AG04450 (cell line): Measurements from ENCODE around the gene C17orf75. TPM values are rescaled to one million over a fixed set of nuclear protein-coding genes. Genes with fewer than 3 reads are reported as not detected.
"Not testable (repeated sequence)": the region's sequence is repeated elsewhere in the genome, so short reads cannot be mapped to it uniquely, and the experiment has no call there.

ENCODE experiments used
- CTCF ChIA-PET: fragments of 300-600, 350-600 bp; formaldehyde crosslinking; extraction: SDS; loops from one replicate; lab custom pipeline; 2022; ENCODE audit warnings: antibody characterized with exemption, inconsistent platforms; lab: Charles Lee
- POLR2A ChIA-PET: fragments of 350-600 bp; formaldehyde crosslinking; extraction: SDS; loops from one replicate; lab custom pipeline; 2021; ENCODE audit warnings: antibody characterized with exemption, inconsistent platforms; lab: Yijun Ruan, JAX
- DNase-seq: peaks from one replicate; pipeline ENCODE4 v3.0.0-alpha.2; 2011; ENCODE audit warnings: low read depth, low spot score
- H3K27ac ChIP-seq: one replicate; pipeline ENCODE4 v1.5.1; 2012; ENCODE audit warnings: low read depth, low read length, control low read depth
- H3K27me3 ChIP-seq: one replicate; pipeline ENCODE4 v1.6.0; 2012; ENCODE audit warnings: low read length; ENCODE audit not compliant: control insufficient read depth, insufficient read depth
- H3K4me3 ChIP-seq: 2 replicates; pipeline ENCODE4 v1.5.1; 2011; ENCODE audit warnings: mild to moderate bottlenecking, low read depth, low read length, control low read depth
- H3K9me3 ChIP-seq: 2 replicates; pipeline ENCODE4 v1.5.1; 2012; ENCODE audit warnings: low read length; ENCODE audit not compliant: control insufficient read depth, insufficient read depth
- polyA plus RNA-seq: library from polyadenylated mRNA; depleted of rRNA; stranded (reverse); fragments of >200 nt; gene quantifications from 2 replicates; pipeline ENCODE4 v1.2.3, GENCODE V29; 2011
- TF ChIP-seq, protein P1 (sequence below): IDR thresholded peaks from 2 replicates; pipeline ENCODE4 v1.5.1; 2011; ENCODE audit warnings: low read depth, low read length, control low read depth, inconsistent platforms

The C17orf75 gene
- polyA plus RNA-seq, 1 experiment = 19.1 TPM

DNA sequence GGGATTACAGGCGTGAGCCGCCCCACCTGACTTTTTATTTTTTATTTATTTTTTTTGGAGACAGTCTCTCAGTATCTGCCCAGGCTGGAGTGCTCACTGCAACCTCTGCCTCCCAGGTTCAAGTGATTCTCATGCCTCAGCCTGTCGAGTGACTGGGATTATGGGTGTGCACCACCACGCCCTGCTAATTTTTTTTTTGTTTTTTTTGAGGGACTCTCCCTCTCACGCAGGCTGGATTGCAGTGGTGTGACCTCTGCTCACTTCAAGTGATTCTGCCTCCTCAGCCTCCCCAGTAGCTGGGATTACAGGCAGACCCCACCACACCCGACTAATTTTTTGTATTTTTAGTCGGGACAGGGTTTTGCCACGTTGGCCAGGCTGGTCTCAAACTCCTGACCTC lies 15.6 kb upstream of the C17orf75 start:
- no peak for DNase-seq
- Histone ChIP-seq H3K4me3 (no peak overlapping the region), H3K27me3 (no peaks in the 10 kb centered on the region), H3K27ac (no peak overlapping the region), H3K9me3 (no peaks in the 10 kb centered on the region)
- TF ChIP-seq, protein P1, sequence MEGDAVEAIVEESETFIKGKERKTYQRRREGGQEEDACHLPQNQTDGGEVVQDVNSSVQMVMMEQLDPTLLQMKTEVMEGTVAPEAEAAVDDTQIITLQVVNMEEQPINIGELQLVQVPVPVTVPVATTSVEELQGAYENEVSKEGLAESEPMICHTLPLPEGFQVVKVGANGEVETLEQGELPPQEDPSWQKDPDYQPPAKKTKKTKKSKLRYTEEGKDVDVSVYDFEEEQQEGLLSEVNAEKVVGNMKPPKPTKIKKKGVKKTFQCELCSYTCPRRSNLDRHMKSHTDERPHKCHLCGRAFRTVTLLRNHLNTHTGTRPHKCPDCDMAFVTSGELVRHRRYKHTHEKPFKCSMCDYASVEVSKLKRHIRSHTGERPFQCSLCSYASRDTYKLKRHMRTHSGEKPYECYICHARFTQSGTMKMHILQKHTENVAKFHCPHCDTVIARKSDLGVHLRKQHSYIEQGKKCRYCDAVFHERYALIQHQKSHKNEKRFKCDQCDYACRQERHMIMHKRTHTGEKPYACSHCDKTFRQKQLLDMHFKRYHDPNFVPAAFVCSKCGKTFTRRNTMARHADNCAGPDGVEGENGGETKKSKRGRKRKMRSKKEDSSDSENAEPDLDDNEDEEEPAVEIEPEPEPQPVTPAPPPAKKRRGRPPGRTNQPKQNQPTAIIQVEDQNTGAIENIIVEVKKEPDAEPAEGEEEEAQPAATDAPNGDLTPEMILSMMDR = no peak
- POLR2A ChIA-PET = no interaction called here
- CTCF ChIA-PET = no interaction called here

DNA sequence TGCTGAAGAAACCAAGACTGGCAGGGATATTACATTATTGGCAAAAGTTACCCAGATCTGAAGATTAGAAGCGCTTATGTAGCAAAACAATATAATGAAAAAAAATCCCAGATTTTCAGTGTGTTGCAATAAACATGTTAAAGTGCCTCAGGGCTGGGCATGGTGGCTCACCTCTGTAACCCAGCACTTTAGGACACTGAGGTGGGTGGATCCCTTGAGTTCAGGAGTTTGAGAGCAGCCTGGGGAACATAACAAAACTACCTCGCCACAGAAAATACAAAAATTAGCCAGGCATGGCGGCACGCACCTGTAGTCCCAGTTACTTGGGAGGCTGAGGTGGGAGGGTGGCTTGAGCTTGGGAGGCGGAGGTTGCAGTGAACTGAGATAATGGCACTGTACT lies 14.8 kb upstream of the C17orf75 start:
- TF ChIP-seq, protein P1 = no peak
- POLR2A ChIA-PET = no interaction called here
- no peak overlapping the region for H3K4me3 ChIP-seq
- no peak for DNase-seq
- CTCF ChIA-PET = no interaction called here
- no peaks in the 10 kb centered on the region for H3K9me3 ChIP-seq
- H3K27me3 ChIP-seq = no peaks in the 10 kb centered on the region
- H3K27ac ChIP-seq = no peak overlapping the region

DNA sequence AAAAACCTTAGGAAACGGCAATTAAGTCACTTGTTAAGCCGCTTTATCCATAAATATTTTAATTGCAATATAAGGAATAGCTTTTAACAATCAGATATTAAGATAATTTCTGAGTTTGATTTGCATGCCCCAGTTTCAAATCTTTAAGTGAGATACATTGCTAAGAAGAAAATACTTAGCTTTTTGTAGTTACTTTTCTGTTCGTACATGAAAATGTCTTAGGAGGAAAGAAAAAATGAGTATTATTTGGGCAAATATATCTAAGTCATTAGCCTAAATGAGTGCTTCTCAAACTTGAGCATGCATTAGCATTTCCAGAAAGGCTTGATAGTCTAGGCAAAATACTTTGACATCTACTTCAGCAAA lies 14.4 kb upstream of the C17orf75 start:
- H3K4me3 ChIP-seq = no peak overlapping the region
- no peak for DNase-seq
- CTCF ChIA-PET = no interaction called here

DNA sequence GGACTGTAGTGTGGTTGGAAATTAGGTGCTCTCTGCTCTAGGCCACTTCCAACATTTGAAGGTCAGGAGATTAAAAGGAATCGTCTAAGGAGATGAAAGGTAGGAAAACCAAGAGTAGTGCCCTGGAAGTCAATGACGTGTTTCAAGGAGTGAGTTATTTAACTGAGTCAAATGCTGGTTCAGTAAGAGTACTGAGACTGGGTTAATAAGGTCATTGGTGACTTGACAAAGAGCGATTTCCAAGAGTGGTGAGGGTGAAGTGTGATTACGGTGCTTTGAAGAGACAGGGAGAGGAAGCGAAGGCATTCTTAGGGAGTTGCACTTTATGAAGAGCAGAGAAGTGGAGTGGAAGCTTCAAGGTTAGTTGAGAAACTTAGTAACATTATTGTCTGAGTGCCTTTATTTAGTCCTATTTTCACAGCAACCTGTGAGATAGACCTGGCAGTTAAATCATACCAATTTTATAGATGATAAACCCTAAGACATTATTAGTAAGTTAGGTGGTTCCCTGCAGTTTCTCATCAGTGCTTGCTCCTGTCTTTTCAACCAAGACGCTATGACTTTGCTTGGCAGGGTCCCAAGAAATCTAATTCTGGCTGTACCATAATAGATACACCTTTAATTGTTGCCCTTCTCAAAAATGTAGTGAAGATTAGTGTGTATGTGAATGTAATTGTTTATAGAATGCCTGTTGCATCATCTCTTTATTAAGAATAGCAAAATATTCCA lies 13.8 kb upstream of the C17orf75 start:
- no peak overlapping the region; the same call in 1 of the 2 replicates for H3K4me3 ChIP-seq
- ChIA-PET POLR2A (no interaction called here), CTCF (no interaction called here)
- H3K9me3 ChIP-seq = no peaks in the 10 kb centered on the region
- no peak for DNase-seq
- H3K27me3 ChIP-seq = no peaks in the 10 kb centered on the region
- H3K27ac ChIP-seq = no peak overlapping the region
- TF ChIP-seq, protein P1 = no peak

More for the DNA sequence above, 14.4 kb upstream of the C17orf75 start:
- POLR2A ChIA-PET = no interaction called here
- no peaks in the 10 kb centered on the region for H3K9me3 ChIP-seq
- TF ChIP-seq, protein P1 = no peak
- no peaks in the 10 kb centered on the region for H3K27me3 ChIP-seq
- H3K27ac ChIP-seq = no peak overlapping the region

DNA sequence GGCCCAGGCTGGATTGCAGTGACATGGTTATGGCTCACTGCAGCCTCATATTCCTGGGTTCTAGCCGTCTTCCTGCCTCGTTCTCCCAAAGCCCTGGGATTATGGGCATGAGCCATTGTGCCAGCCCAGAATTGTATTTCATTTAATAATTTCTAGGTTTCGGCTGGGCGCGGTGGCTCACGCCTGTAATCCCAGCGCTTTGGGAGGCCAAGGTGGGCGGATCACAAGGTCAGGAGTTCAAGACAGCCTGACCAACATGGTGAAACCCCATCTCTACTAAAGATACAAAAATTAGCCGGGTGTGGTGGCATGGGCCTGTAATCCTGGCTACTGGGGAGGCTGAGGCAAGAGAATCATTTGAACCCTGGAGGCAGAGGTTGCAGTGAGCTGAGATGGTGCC lies 10.8 kb upstream of the C17orf75 start:
- peak overlapping the region; percentile 100 for H3K4me3 ChIP-seq
- H3K9me3 ChIP-seq, H3K27ac ChIP-seq, POLR2A ChIA-PET, DNase-seq, H3K27me3 ChIP-seq, CTCF ChIA-PET: not testable (repeated sequence)
